ENCODE results near the gene BLID. TPM values are rescaled to one million over a fixed set of nuclear protein-coding genes. Genes with fewer than 3 reads are reported as not detected.

BLID gene
- total RNA-seq, 2 experiments from 2014 or later, result not detected

DNA sequence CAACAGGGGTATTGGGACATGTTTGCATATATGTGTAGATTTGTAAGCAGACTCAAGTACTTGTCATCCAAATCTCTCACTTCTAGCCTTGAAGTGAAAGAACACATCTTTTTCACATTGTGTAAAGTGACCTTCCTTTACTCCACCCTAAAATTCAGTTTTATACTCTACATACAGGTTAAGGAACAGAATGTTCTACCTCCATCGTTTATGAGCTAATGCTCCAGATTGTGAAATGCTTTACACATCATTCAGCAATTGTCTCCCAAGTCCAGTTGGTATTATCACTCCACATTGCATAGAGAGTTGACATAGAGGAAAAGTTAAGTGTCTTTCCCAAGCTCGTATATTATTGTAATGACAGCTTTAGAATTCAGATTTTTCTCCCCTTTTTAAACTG is 46.1 kb upstream of the BLID start:
- TF ChIP-seq EZH2phosphoT487 (IDR thresholded peaks at IDR 0.05; ENCODE audit: borderline replicate concordance, low read depth, low read length), result no peak
- TF ChIP-seq, protein P1, sequence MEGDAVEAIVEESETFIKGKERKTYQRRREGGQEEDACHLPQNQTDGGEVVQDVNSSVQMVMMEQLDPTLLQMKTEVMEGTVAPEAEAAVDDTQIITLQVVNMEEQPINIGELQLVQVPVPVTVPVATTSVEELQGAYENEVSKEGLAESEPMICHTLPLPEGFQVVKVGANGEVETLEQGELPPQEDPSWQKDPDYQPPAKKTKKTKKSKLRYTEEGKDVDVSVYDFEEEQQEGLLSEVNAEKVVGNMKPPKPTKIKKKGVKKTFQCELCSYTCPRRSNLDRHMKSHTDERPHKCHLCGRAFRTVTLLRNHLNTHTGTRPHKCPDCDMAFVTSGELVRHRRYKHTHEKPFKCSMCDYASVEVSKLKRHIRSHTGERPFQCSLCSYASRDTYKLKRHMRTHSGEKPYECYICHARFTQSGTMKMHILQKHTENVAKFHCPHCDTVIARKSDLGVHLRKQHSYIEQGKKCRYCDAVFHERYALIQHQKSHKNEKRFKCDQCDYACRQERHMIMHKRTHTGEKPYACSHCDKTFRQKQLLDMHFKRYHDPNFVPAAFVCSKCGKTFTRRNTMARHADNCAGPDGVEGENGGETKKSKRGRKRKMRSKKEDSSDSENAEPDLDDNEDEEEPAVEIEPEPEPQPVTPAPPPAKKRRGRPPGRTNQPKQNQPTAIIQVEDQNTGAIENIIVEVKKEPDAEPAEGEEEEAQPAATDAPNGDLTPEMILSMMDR (conservative IDR thresholded peaks at IDR 0.05; ENCODE audit: low read length), result no peak
- Histone ChIP-seq H3K4me1 (ENCODE audit: insufficient read depth, low read length, poor library complexity, severe bottlenecking) (no peaks in the 10 kb centered on the region), H3K4me2 (ENCODE audit: low read length) (no peak overlapping the region), H3K79me2 (ENCODE audit: insufficient read depth, low read depth, low read length) (no peaks in the 10 kb centered on the region), H3K27ac (ENCODE audit: low read depth, low read length, poor library complexity, severe bottlenecking) (no peak overlapping the region), H3K9me2 (ENCODE audit: insufficient read depth, low read length) (no peaks in the 10 kb centered on the region), H3K4me3 (ENCODE audit: low read depth, low read length, poor library complexity, severe bottlenecking) (no peak overlapping the region), H2AFZ (ENCODE audit: low read length) (no peak overlapping the region), H4K20me1 (ENCODE audit: insufficient read depth, low read length) (no peaks in the 10 kb centered on the region), H3K9me3 (ENCODE audit: low read length) (no peaks in the 10 kb centered on the region), H3K36me3 (ENCODE audit: insufficient read depth, low read length) (no peaks in the 10 kb centered on the region)
- BruUV-seq (replicated peaks), result no TSS peak
- CTCF ChIA-PET (ENCODE audit: unreplicated experiment), result no interaction called here
- no peak for DNase-seq (ENCODE audit: low spot score)
- POLR2A ChIA-PET, result interaction anchor here (0.6 kb wide), 1 partner anchor 1065 kb away, joined by 3 read pairs; no protein-coding TSS in a partner anchor
- intact Hi-C loops (cut with micrococcal nuclease; ENCODE audit: unreplicated experiment), result no loop called here

- Histone ChIP-seq H3K4me3 (ENCODE audit: low read depth, low read length, poor library complexity, severe bottlenecking) (no peak overlapping the region), H2AFZ (ENCODE audit: low read length) (no peak overlapping the region), H3K27ac (ENCODE audit: low read depth, low read length, poor library complexity, severe bottlenecking) (no peak overlapping the region), H3K79me2 (ENCODE audit: insufficient read depth, low read depth, low read length) (no peaks in the 10 kb centered on the region), H3K4me1 (ENCODE audit: insufficient read depth, low read length, poor library complexity, severe bottlenecking) (no peaks in the 10 kb centered on the region), H3K36me3 (ENCODE audit: insufficient read depth, low read length) (no peaks in the 10 kb centered on the region), H4K20me1 (ENCODE audit: insufficient read depth, low read length) (no peaks in the 10 kb centered on the region), H3K4me2 (ENCODE audit: low read length) (no peak overlapping the region), H3K9me3 (ENCODE audit: low read length) (no peaks in the 10 kb centered on the region), H3K9me2 (ENCODE audit: insufficient read depth, low read length) (no peaks in the 10 kb centered on the region)
- ChIA-PET CTCF (ENCODE audit: unreplicated experiment) (no interaction called here), POLR2A (no interaction called here)
- no peak for TF ChIP-seq EZH2phosphoT487 (IDR thresholded peaks at IDR 0.05; ENCODE audit: borderline replicate concordance, low read depth, low read length)
- TF ChIP-seq, protein P1 (conservative IDR thresholded peaks at IDR 0.05; ENCODE audit: low read length), result no peak
- no peak for DNase-seq (ENCODE audit: low spot score)
- no TSS peak for BruUV-seq (replicated peaks)
- intact Hi-C loops (cut with micrococcal nuclease; ENCODE audit: unreplicated experiment), result no loop called here
Observed at GRCh38 chr11:122160841-122161590, 45.0 kb upstream of the BLID start.

- no peak for DNase-seq (ENCODE audit: low spot score)
- BruUV-seq (replicated peaks), result no TSS peak
- no peaks in the 10 kb centered on the region for H3K9me3 ChIP-seq (ENCODE audit: low read length)
- no peak for TF ChIP-seq EZH2phosphoT487 (IDR thresholded peaks at IDR 0.05; ENCODE audit: borderline replicate concordance, low read depth, low read length)
- TF ChIP-seq, protein P1 (conservative IDR thresholded peaks at IDR 0.05; ENCODE audit: low read length), result no peak
- H3K27ac ChIP-seq (ENCODE audit: low read depth, low read length, poor library complexity, severe bottlenecking), result no peak overlapping the region
- H2AFZ ChIP-seq (ENCODE audit: low read length), result no peak overlapping the region
- intact Hi-C loops (cut with micrococcal nuclease; ENCODE audit: unreplicated experiment), result no loop called here
- no peak overlapping the region for H3K4me2 ChIP-seq (ENCODE audit: low read length)
- POLR2A ChIA-PET, result interaction anchor here (0.8 kb wide), 1 partner anchor 72 kb away, joined by 3 read pairs; no protein-coding TSS in a partner anchor
- H3K36me3 ChIP-seq (ENCODE audit: insufficient read depth, low read length), result no peaks in the 10 kb centered on the region
- no peak overlapping the region for H3K4me3 ChIP-seq (ENCODE audit: low read depth, low read length, poor library complexity, severe bottlenecking)
- H3K79me2 ChIP-seq (ENCODE audit: insufficient read depth, low read depth, low read length), result no peaks in the 10 kb centered on the region
- no peaks in the 10 kb centered on the region for H3K4me1 ChIP-seq (ENCODE audit: insufficient read depth, low read length, poor library complexity, severe bottlenecking)
- H4K20me1 ChIP-seq (ENCODE audit: insufficient read depth, low read length), result no peaks in the 10 kb centered on the region
- CTCF ChIA-PET (ENCODE audit: unreplicated experiment), result no interaction called here
- H3K9me2 ChIP-seq (ENCODE audit: insufficient read depth, low read length), result no peaks in the 10 kb centered on the region
Observed at GRCh38 chr11:122159861-122160260, 43.8 kb upstream of the BLID start.
